Sigmoid colon (tissue), 4 donors: ENCODE results near the gene NEK11.

Source experiments
- EP300 ChIP-seq, 4 donors: sonication (generic); formaldehyde crosslinking; IDR thresholded peaks; one replicate each; pipeline ENCODE4 v1.6.1; 2017; ENCODE audit warnings: antibody characterized with exemption in 4 of 4
- POLR2A ChIP-seq, 2 donors: fragments of 450-650 bp; IDR thresholded peaks; one replicate each; pipeline ENCODE4 v1.6.1; 2016; ENCODE audit warnings: antibody characterized with exemption in 2 of 2, mild to moderate bottlenecking in 2 of 2, moderate library complexity in 2 of 2
- POLR2AphosphoS5 ChIP-seq, 4 donors: sonication (generic); formaldehyde crosslinking; IDR thresholded peaks; one replicate each; pipeline ENCODE4 v1.6.1; 2017; ENCODE audit warnings: antibody characterized with exemption in 4 of 4
- TF ChIP-seq, protein P1 (sequence below), 4 experiments: fragments of 450-650 bp in 3 of 4; fragments of 200-600 bp in 1 of 4; IDR thresholded peaks; one replicate each; pipeline ENCODE4 v1.5.1; 2016 to 2019; ENCODE audit warnings: antibody characterized with exemption in 4 of 4, mild to moderate bottlenecking in 3 of 4, moderate library complexity in 2 of 4

DNA sequence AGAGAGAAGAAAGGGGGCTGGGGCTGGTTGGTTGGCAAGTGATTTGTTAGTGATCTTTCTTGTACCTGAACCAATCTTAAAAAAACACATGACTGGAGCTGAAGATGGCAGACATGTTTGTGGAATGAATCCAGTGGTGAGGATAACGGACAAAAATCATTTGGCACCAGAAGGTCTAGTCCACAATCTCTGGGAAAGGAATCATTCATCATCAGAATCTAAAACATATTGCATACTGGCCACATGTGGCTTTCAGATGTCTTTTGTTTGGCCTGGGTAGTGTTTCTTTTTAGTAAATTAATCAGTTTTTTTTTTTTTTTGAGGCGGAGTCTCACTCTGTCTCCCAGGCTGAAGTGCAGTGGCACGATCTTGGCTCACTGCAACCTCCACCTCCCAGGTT is 5.0 kb downstream of the NEK11 start:
- TF ChIP-seq, protein P1, sequence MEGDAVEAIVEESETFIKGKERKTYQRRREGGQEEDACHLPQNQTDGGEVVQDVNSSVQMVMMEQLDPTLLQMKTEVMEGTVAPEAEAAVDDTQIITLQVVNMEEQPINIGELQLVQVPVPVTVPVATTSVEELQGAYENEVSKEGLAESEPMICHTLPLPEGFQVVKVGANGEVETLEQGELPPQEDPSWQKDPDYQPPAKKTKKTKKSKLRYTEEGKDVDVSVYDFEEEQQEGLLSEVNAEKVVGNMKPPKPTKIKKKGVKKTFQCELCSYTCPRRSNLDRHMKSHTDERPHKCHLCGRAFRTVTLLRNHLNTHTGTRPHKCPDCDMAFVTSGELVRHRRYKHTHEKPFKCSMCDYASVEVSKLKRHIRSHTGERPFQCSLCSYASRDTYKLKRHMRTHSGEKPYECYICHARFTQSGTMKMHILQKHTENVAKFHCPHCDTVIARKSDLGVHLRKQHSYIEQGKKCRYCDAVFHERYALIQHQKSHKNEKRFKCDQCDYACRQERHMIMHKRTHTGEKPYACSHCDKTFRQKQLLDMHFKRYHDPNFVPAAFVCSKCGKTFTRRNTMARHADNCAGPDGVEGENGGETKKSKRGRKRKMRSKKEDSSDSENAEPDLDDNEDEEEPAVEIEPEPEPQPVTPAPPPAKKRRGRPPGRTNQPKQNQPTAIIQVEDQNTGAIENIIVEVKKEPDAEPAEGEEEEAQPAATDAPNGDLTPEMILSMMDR (IDR thresholded peaks at IDR 0.05) = no peak
- TF ChIP-seq POLR2A (IDR thresholded peaks at IDR 0.05) (no peak), POLR2AphosphoS5 (IDR thresholded peaks at IDR 0.05) (no peak), EP300 (IDR thresholded peaks at IDR 0.05) (no peak)
